Measurements from ENCODE around the gene NFATC2. TPM values are rescaled to one million over a fixed set of nuclear protein-coding genes. Genes with fewer than 3 reads are reported as not detected.
A peak's percentile ranks its signal among the peaks of the same experiment; 100 is the strongest.

The NFATC2 gene
- total RNA-seq, 1 donor from 2014 or later: 2.0 TPM

DNA sequence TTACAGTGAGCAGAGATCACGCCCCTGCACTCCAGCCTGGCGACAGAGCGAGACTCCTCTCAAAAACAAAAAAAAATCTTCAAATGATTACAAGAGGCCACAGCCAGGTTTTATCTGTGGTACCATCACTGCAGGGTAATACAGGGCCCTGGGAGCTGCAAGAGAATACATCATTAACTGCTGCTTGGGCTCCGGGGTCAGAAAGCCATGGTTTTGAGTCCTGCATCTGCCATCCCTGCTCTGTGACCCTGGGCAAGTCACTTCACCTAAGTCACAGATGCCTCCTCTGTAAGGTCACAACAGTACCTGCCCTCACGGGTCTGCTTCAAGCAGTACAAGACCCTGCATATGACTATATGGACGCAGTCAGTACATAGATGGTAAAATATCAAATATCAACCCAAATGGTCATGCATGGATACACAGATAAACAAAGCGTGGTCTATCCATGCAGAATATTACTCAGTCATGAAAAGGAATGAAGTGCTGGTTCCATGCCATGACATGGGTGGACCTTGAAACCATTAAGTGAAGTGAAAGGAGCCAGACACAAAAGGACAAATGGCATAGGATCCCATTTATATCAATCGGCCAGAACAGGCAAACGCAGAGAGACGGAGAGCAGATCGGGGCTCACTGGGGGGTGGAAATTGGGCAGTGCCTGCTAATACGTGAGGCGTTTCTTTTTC lies 83.6 kb downstream of the NFATC2 start:
- H3K4me3 Mint-ChIP-seq (ENCODE audit: unreplicated experiment): no peak overlapping the region
- no peak overlapping the region for H3K27ac Mint-ChIP-seq (ENCODE audit: unreplicated experiment)
- TF ChIP-seq, protein P1, sequence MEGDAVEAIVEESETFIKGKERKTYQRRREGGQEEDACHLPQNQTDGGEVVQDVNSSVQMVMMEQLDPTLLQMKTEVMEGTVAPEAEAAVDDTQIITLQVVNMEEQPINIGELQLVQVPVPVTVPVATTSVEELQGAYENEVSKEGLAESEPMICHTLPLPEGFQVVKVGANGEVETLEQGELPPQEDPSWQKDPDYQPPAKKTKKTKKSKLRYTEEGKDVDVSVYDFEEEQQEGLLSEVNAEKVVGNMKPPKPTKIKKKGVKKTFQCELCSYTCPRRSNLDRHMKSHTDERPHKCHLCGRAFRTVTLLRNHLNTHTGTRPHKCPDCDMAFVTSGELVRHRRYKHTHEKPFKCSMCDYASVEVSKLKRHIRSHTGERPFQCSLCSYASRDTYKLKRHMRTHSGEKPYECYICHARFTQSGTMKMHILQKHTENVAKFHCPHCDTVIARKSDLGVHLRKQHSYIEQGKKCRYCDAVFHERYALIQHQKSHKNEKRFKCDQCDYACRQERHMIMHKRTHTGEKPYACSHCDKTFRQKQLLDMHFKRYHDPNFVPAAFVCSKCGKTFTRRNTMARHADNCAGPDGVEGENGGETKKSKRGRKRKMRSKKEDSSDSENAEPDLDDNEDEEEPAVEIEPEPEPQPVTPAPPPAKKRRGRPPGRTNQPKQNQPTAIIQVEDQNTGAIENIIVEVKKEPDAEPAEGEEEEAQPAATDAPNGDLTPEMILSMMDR (IDR thresholded peaks at IDR 0.05): no peak
- DNase-seq (ENCODE audit: low spot score): no peak
- H3K9me3 Mint-ChIP-seq (ENCODE audit: low read depth): peaks cover 6% of the 10 kb centered on the region
- peaks cover 1% of the 10 kb centered on the region for H3K36me3 Mint-ChIP-seq (ENCODE audit: low read depth)
- H3K4me1 Mint-ChIP-seq (ENCODE audit: low read depth): peaks cover 35% of the 10 kb centered on the region
- H3K27me3 Mint-ChIP-seq (ENCODE audit: low read depth): no peaks in the 10 kb centered on the region

DNA sequence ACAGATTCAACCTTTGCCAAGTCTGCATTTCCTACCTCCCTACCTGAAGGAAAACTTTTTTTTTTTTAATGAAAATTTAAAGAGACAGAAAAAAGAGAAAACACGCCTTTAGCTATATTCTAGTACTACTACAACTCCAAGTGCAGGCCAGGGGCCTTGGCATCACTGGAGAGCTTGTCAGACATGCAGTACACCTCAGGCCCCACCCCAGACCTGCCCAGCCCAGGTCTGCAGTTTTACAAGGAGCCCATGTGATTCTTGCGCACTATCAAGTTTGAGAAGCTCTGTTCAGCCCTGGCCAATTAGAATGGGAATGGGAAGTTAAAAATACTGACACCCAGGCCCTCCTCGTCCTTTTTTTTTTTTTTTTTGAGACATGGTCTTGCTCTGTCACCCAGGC lies 85.0 kb downstream of the NFATC2 start:
- H3K4me3 Mint-ChIP-seq (ENCODE audit: unreplicated experiment): no peak overlapping the region
- H3K27ac Mint-ChIP-seq (ENCODE audit: unreplicated experiment): peak overlapping the region; percentile 98
- peaks cover 23% of the 10 kb centered on the region for H3K4me1 Mint-ChIP-seq (ENCODE audit: low read depth)
- peaks cover 2% of the 10 kb centered on the region for H3K36me3 Mint-ChIP-seq (ENCODE audit: low read depth)
- TF ChIP-seq, protein P1 (IDR thresholded peaks at IDR 0.05): no peak
- DNase-seq (ENCODE audit: low spot score): no peak
- H3K27me3 Mint-ChIP-seq (ENCODE audit: low read depth): no peaks in the 10 kb centered on the region
- peaks cover 6% of the 10 kb centered on the region for H3K9me3 Mint-ChIP-seq (ENCODE audit: low read depth)

DNA sequence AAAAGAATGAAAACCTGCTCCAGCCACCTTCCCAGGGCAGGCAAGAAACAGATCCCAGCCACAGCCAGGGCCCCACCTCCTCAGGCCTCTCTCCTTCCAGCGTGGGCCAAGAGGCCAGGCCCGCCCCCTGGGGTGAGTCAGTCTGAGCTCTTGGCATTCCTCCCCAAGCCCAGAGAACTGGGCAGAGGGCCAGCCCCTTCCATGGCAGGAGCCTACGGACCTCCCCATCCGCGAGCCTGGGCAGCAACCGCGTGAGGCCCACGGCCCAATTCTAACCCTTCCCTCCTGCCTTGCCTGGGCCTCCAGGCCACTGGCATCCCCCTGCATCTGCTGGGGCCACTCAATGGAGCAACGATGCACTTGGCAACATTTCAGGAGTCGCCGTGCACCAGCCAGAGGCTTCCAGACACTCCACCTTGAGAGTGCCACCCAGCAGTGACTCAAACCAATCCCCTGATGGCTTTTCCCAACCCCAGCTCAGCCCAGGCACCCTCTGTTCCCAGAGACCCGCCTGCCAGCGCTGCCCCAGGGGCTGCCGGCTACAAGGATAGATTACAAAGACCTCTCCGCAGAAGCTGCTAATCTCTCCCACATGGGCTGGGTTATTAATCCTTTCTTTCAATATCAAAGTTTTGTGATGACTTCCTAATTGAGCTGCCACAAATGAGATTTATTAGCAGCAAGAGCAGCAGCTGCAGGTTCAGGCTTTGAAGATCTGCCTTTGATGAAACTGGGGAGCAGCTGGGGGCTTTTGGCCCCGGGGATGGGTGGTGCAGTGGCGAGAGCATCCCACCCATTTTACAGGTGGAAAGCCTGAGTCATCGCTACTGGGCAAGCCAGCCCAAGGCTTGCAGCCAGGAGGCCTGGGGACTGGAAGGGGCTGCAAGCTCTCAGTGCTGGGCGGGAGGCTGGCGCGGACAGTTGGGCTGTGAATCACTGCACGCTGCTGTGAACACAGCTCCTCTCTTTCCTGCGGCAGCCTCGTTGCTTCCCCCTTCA lies 85.7 kb downstream of the NFATC2 start:
- Mint-ChIP-seq H3K4me3 (ENCODE audit: unreplicated experiment) (peak overlapping the region; percentile 64), H3K4me1 (ENCODE audit: low read depth) (peaks cover 22% of the 10 kb centered on the region), H3K27ac (ENCODE audit: unreplicated experiment) (peak overlapping the region; percentile 98), H3K27me3 (ENCODE audit: low read depth) (no peaks in the 10 kb centered on the region), H3K36me3 (ENCODE audit: low read depth) (peaks cover 4% of the 10 kb centered on the region), H3K9me3 (ENCODE audit: low read depth) (peaks cover 6% of the 10 kb centered on the region)
- TF ChIP-seq, protein P1 (IDR thresholded peaks at IDR 0.05): no peak
- no peak for DNase-seq (ENCODE audit: low spot score)

DNA sequence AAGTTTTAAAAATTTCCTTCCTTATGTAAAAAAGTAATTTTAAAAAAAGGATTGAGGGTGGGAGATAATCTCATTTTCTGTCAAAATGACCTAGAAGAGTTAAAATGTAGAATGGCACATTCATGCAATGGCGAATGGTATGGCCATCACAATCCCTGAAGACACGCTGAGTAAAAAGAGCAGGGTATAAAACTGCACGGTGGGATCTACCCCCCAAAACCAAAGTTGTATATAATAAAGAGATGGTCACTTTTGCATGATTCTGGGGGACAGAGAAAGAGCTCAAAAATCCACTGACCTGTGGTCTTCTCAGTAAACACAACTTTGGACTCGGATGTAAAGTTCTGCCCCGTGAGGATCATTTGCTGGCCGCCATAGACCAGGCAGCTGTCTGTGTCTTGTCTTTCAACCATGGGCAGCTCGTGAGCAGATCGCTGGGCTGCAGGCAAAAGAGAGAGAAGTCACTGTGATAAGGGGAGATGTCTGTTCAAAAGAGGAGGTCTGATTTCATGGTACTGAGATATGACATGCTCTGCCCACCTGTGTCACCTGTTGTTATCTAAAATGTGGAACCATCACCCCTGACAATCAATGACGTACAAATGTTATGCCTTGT lies 88.2 kb downstream of the NFATC2 start:
- TF ChIP-seq, protein P1 (IDR thresholded peaks at IDR 0.05): no peak
- H3K36me3 Mint-ChIP-seq (ENCODE audit: low read depth): peaks cover 4% of the 10 kb centered on the region
- H3K27ac Mint-ChIP-seq (ENCODE audit: unreplicated experiment): no peak overlapping the region
- no peak for DNase-seq (ENCODE audit: low spot score)
- H3K4me3 Mint-ChIP-seq (ENCODE audit: unreplicated experiment): no peak overlapping the region
- peaks cover 23% of the 10 kb centered on the region for H3K4me1 Mint-ChIP-seq (ENCODE audit: low read depth)
- no peaks in the 10 kb centered on the region for H3K27me3 Mint-ChIP-seq (ENCODE audit: low read depth)
- peaks cover 6% of the 10 kb centered on the region for H3K9me3 Mint-ChIP-seq (ENCODE audit: low read depth)

All from chondrocyte (in vitro differentiated cells).